ENCODE data around the gene ATRN. TPM values are rescaled to one million over a fixed set of nuclear protein-coding genes. Genes with fewer than 3 reads are reported as not detected.

Gene ATRN
- total RNA-seq, 1 donor from 2014 or later = 21.4 TPM

DNA sequence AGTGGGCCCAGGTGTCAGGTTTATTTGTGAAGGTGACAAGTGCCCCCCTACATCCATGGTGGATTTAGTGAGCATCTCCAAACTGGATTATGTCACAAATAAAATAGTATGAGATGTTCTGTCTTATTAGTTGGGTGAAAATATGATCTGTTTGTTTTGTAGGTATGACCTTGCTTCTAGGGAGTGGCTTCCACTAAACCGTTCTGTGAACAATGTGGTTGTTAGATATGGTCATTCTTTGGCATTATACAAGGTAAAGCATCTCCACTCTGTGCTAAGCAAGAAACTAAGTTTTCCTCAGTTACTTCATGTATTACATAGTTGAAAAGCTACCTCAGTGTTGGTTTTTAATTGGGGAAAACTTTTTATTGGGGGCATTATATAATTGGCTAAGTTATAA lies 88.4 kb downstream of the ATRN start:
- H3K27ac ChIP-seq (ENCODE audit: low read depth, low read length) = no peak overlapping the region

GRCh38 chr20:3559637-3560036 lies 88.8 kb downstream of the ATRN start:
- H3K4me1 ChIP-seq (ENCODE audit: control insufficient read depth in 3 of 3, insufficient read depth in 3 of 3, low read length in 3 of 3) = no peaks in the 10 kb centered on the region

More for the DNA sequence above, 88.4 kb downstream of the ATRN start:
- H3K9me3 ChIP-seq (ENCODE audit: control insufficient read depth in 3 of 3, low read length in 3 of 3) = no peaks in the 10 kb centered on the region
- H3K4me1 ChIP-seq (ENCODE audit: control insufficient read depth in 3 of 3, insufficient read depth in 3 of 3, low read length in 3 of 3) = no peaks in the 10 kb centered on the region
- no peaks in the 10 kb centered on the region for H3K27me3 ChIP-seq (ENCODE audit: control insufficient read depth in 3 of 3, insufficient read depth in 3 of 3, low read length in 3 of 3)
- no peak overlapping the region for H3K4me3 ChIP-seq (ENCODE audit: low read length in 3 of 3)
- peaks cover 2 to 14% (median 5%) of the 10 kb centered on the region in 3 donors for H3K36me3 ChIP-seq (ENCODE audit: control insufficient read depth in 3 of 3, insufficient read depth in 3 of 3, low read length in 3 of 3)
- H3K9ac ChIP-seq (ENCODE audit: low read depth in 1 of 3, low read length in 3 of 3) = no peak overlapping the region

GRCh38 chr20:3560162-3560561 lies 89.3 kb downstream of the ATRN start:
- no peak overlapping the region for H3K27ac ChIP-seq (ENCODE audit: low read depth, low read length)
- no peaks in the 10 kb centered on the region for H3K9me3 ChIP-seq (ENCODE audit: control insufficient read depth in 3 of 3, low read length in 3 of 3)
- no peak overlapping the region for H3K4me3 ChIP-seq (ENCODE audit: low read length in 3 of 3)
- peaks cover 2 to 14% (median 8%) of the 10 kb centered on the region in 3 donors for H3K36me3 ChIP-seq (ENCODE audit: control insufficient read depth in 3 of 3, insufficient read depth in 3 of 3, low read length in 3 of 3)
- H3K27me3 ChIP-seq (ENCODE audit: control insufficient read depth in 3 of 3, insufficient read depth in 3 of 3, low read length in 3 of 3) = no peaks in the 10 kb centered on the region
- no peak overlapping the region for H3K9ac ChIP-seq (ENCODE audit: low read depth in 1 of 3, low read length in 3 of 3)
- no peaks in the 10 kb centered on the region for H3K4me1 ChIP-seq (ENCODE audit: control insufficient read depth in 3 of 3, insufficient read depth in 3 of 3, low read length in 3 of 3)

More at GRCh38 chr20:3559637-3560036, 88.8 kb downstream of the ATRN start:
- Histone ChIP-seq H3K27ac (ENCODE audit: low read depth, low read length) (no peak overlapping the region), H3K4me3 (ENCODE audit: low read length in 3 of 3) (no peak overlapping the region), H3K27me3 (ENCODE audit: control insufficient read depth in 3 of 3, insufficient read depth in 3 of 3, low read length in 3 of 3) (no peaks in the 10 kb centered on the region), H3K9ac (ENCODE audit: low read depth in 1 of 3, low read length in 3 of 3) (no peak overlapping the region), H3K9me3 (ENCODE audit: control insufficient read depth in 3 of 3, low read length in 3 of 3) (no peaks in the 10 kb centered on the region), H3K36me3 (ENCODE audit: control insufficient read depth in 3 of 3, insufficient read depth in 3 of 3, low read length in 3 of 3) (peaks cover 2 to 14% (median 8%) of the 10 kb centered on the region in 3 donors)

- Histone ChIP-seq H3K9me3 (ENCODE audit: control insufficient read depth in 3 of 3, low read length in 3 of 3) (no peaks in the 10 kb centered on the region), H3K36me3 (ENCODE audit: control insufficient read depth in 3 of 3, insufficient read depth in 3 of 3, low read length in 3 of 3) (peaks cover 2 to 14% (median 8%) of the 10 kb centered on the region in 3 donors), H3K27me3 (ENCODE audit: control insufficient read depth in 3 of 3, insufficient read depth in 3 of 3, low read length in 3 of 3) (no peaks in the 10 kb centered on the region), H3K27ac (ENCODE audit: low read depth, low read length) (no peak overlapping the region), H3K4me1 (ENCODE audit: control insufficient read depth in 3 of 3, insufficient read depth in 3 of 3, low read length in 3 of 3) (no peaks in the 10 kb centered on the region), H3K9ac (ENCODE audit: low read depth in 1 of 3, low read length in 3 of 3) (no peak overlapping the region), H3K4me3 (ENCODE audit: low read length in 3 of 3) (no peak overlapping the region)
These were observed 89.8 kb downstream of the ATRN start for GRCh38 chr20:3560578-3560977.

DNA sequence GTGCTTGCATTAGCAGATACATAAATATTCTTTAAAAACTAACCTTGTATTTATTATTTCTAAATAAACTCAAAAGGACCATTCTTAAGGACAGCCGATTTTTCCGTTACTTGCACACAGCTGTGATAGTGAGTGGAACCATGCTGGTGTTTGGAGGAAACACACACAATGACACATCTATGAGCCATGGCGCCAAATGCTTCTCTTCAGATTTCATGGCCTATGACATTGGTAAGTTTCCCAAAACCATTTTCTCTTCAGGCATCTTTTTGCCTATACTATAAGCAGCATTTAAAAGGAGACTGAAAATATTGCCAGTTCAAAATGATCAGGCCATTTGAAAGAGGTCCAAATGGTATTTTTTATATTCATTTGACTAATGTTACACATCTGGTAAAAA lies 92.3 kb downstream of the ATRN start:
- Histone ChIP-seq H3K27ac (ENCODE audit: low read depth, low read length) (no peak overlapping the region), H3K9ac (ENCODE audit: low read depth in 1 of 3, low read length in 3 of 3) (no peak overlapping the region), H3K27me3 (ENCODE audit: control insufficient read depth in 3 of 3, insufficient read depth in 3 of 3, low read length in 3 of 3) (no peaks in the 10 kb centered on the region), H3K4me1 (ENCODE audit: control insufficient read depth in 3 of 3, insufficient read depth in 3 of 3, low read length in 3 of 3) (no peaks in the 10 kb centered on the region), H3K36me3 (ENCODE audit: control insufficient read depth in 3 of 3, insufficient read depth in 3 of 3, low read length in 3 of 3) (peaks cover 2 to 19% (median 8%) of the 10 kb centered on the region in 3 donors), H3K9me3 (ENCODE audit: control insufficient read depth in 3 of 3, low read length in 3 of 3) (no peaks in the 10 kb centered on the region), H3K4me3 (ENCODE audit: low read length in 3 of 3) (no peak overlapping the region)

DNA sequence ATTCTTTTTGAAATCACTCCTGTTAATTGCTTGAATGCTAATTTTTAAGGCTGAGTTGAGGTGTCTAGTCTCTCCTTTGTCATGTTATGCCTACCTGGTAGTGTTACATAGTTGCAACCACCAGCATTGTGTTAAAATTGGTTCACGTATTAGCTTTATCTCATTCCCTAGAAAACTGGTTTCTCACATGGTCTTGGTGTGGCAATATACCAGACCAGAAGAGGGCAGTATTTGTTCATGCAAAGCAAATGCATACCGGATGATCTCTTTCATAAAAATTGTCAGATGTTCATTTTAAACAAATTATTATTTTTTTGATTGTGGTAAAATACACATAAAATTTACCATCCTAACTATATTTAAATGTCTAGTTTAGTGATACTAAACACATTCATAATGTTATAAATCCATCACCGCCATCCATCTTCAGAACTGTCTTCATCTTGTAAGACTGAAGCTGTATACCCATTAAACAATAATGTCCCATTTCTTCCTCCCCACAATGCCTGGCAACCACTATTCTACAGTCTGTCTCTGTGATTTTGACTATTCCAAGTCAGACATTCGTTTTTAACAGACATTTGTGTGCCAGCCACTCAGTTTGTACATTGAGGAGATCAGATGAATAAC lies 92.8 kb downstream of the ATRN start:
- Histone ChIP-seq H3K9ac (ENCODE audit: low read depth in 1 of 3, low read length in 3 of 3) (no peak overlapping the region), H3K27ac (ENCODE audit: low read depth, low read length) (no peak overlapping the region), H3K9me3 (ENCODE audit: control insufficient read depth in 3 of 3, low read length in 3 of 3) (no peaks in the 10 kb centered on the region), H3K4me1 (ENCODE audit: control insufficient read depth in 3 of 3, insufficient read depth in 3 of 3, low read length in 3 of 3) (no peaks in the 10 kb centered on the region), H3K27me3 (ENCODE audit: control insufficient read depth in 3 of 3, insufficient read depth in 3 of 3, low read length in 3 of 3) (no peaks in the 10 kb centered on the region), H3K4me3 (ENCODE audit: low read length in 3 of 3) (no peak overlapping the region), H3K36me3 (ENCODE audit: control insufficient read depth in 3 of 3, insufficient read depth in 3 of 3, low read length in 3 of 3) (peaks cover 2 to 19% (median 8%) of the 10 kb centered on the region in 3 donors)

- Histone ChIP-seq H3K36me3 (ENCODE audit: control insufficient read depth in 3 of 3, insufficient read depth in 3 of 3, low read length in 3 of 3) (peaks cover 2 to 19% (median 8%) of the 10 kb centered on the region in 3 donors), H3K4me3 (ENCODE audit: low read length in 3 of 3) (no peak overlapping the region), H3K9ac (ENCODE audit: low read depth in 1 of 3, low read length in 3 of 3) (no peak overlapping the region), H3K27ac (ENCODE audit: low read depth, low read length) (no peak overlapping the region), H3K9me3 (ENCODE audit: control insufficient read depth in 3 of 3, low read length in 3 of 3) (no peaks in the 10 kb centered on the region), H3K4me1 (ENCODE audit: control insufficient read depth in 3 of 3, insufficient read depth in 3 of 3, low read length in 3 of 3) (no peaks in the 10 kb centered on the region), H3K27me3 (ENCODE audit: control insufficient read depth in 3 of 3, insufficient read depth in 3 of 3, low read length in 3 of 3) (no peaks in the 10 kb centered on the region)
These were observed 95.0 kb downstream of the ATRN start for GRCh38 chr20:3565851-3566250.

DNA sequence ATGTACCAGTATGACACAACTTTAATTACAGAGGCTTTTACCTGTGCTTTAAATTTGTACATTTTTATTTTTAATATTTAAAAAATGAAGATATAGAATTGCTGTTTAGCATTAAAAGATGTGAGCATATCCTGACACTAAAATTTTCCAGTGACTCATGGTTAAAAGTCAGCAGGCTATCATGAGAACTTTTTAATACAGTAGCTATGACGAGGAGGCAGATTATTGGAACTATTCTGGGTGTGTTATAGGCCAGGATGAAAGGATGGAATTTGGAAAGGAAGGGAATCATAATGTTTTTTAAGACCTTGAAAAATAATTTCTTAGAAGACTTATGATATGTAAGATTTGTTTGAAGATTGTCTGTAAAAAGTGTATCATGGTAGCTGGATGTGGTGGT lies 101.3 kb downstream of the ATRN start:
- Histone ChIP-seq H3K36me3 (ENCODE audit: control insufficient read depth in 3 of 3, insufficient read depth in 3 of 3, low read length in 3 of 3) (peaks cover 9 to 24% (median 15%) of the 10 kb centered on the region in 3 donors), H3K4me3 (ENCODE audit: low read length in 3 of 3) (no peak overlapping the region)

DNA sequence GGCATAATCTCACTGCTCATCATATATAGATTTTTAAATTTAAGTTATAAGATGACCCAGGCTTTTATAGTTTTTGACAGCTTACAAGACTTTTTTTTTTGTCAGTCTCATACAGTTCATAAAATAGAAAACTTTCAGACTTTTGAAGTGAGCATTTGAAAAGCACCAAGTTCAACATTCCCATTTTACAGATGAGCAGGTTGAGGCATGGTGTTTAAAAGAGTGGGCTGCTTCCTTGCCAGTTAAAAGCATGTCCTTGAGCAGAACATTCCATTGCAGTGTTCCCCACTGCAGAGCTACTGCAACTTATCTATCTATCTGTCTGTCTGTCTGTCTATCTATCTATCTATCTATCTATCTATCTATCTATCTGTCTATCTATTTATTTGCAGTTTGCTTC lies 105.5 kb downstream of the ATRN start:
- Histone ChIP-seq H3K27me3 (ENCODE audit: control insufficient read depth in 3 of 3, insufficient read depth in 3 of 3, low read length in 3 of 3) (no peaks in the 10 kb centered on the region), H3K27ac (ENCODE audit: low read depth, low read length) (no peak overlapping the region), H3K36me3 (ENCODE audit: control insufficient read depth in 3 of 3, insufficient read depth in 3 of 3, low read length in 3 of 3) (peaks cover 15 to 27% (median 24%) of the 10 kb centered on the region in 3 donors), H3K4me3 (ENCODE audit: low read length in 3 of 3) (no peak overlapping the region), H3K4me1 (ENCODE audit: control insufficient read depth in 3 of 3, insufficient read depth in 3 of 3, low read length in 3 of 3) (no peaks in the 10 kb centered on the region), H3K9ac (ENCODE audit: low read depth in 1 of 3, low read length in 3 of 3) (no peak overlapping the region), H3K9me3 (ENCODE audit: control insufficient read depth in 3 of 3, low read length in 3 of 3) (no peaks in the 10 kb centered on the region)

More for the DNA sequence above, 101.3 kb downstream of the ATRN start:
- Histone ChIP-seq H3K9me3 (ENCODE audit: control insufficient read depth in 3 of 3, low read length in 3 of 3) (no peaks in the 10 kb centered on the region), H3K9ac (ENCODE audit: low read depth in 1 of 3, low read length in 3 of 3) (no peak overlapping the region), H3K27ac (ENCODE audit: low read depth, low read length) (no peak overlapping the region), H3K4me1 (ENCODE audit: control insufficient read depth in 3 of 3, insufficient read depth in 3 of 3, low read length in 3 of 3) (no peaks in the 10 kb centered on the region), H3K27me3 (ENCODE audit: control insufficient read depth in 3 of 3, insufficient read depth in 3 of 3, low read length in 3 of 3) (no peaks in the 10 kb centered on the region)

GRCh38 chr20:3577366-3577765 lies 106.5 kb downstream of the ATRN start:
- no peaks in the 10 kb centered on the region for H3K27me3 ChIP-seq (ENCODE audit: control insufficient read depth in 3 of 3, insufficient read depth in 3 of 3, low read length in 3 of 3)
- no peaks in the 10 kb centered on the region for H3K4me1 ChIP-seq (ENCODE audit: control insufficient read depth in 3 of 3, insufficient read depth in 3 of 3, low read length in 3 of 3)
- no peaks in the 10 kb centered on the region for H3K9me3 ChIP-seq (ENCODE audit: control insufficient read depth in 3 of 3, low read length in 3 of 3)
- no peak overlapping the region for H3K4me3 ChIP-seq (ENCODE audit: low read length in 3 of 3)
- H3K36me3 ChIP-seq (ENCODE audit: control insufficient read depth in 3 of 3, insufficient read depth in 3 of 3, low read length in 3 of 3) = peaks cover 17 to 30% (median 27%) of the 10 kb centered on the region in 3 donors
- H3K27ac ChIP-seq (ENCODE audit: low read depth, low read length) = no peak overlapping the region
- no peak overlapping the region for H3K9ac ChIP-seq (ENCODE audit: low read depth in 1 of 3, low read length in 3 of 3)

Data from skeletal muscle tissue (tissue), 4 donors.